B cell (primary cell): ENCODE results near the gene PHLPP1. TPM values are rescaled to one million over a fixed set of nuclear protein-coding genes. Genes with fewer than 3 reads are reported as not detected.
"Not testable (repeated sequence)": the region's sequence is repeated elsewhere in the genome, so short reads cannot be mapped to it uniquely, and the experiment has no call there.

ENCODE experiments used
- ATAC-seq: fragments of 200-7000 bp; cut with Tn5 transposase; one replicate; pipeline ENCODE4 v1.10.0; 2021; ENCODE audit warnings: low read depth, mild to moderate bottlenecking, moderate number of reproducible peaks, moderate library complexity
- CTCF ChIA-PET: fragments of 350-600 bp; sonication (Branson Sonifier 250); formaldehyde crosslinking; loops from one replicate; lab custom pipeline; 2021; ENCODE audit warnings: antibody characterized with exemption, inconsistent platforms; lab: Charles Lee
- POLR2A ChIA-PET: fragments of 350-600 bp; sonication (Branson Sonifier 250); formaldehyde crosslinking; loops from one replicate; lab custom pipeline; 2021; ENCODE audit warnings: antibody characterized with exemption; lab: Charles Lee
- DNase-seq: peaks from one replicate; pipeline ENCODE4 v3.0.0; 2013
- H2AFZ ChIP-seq: 2 replicates; pipeline ENCODE4 v1.6.1; 2012; ENCODE audit warnings: mild to moderate bottlenecking, low read depth, low read length; ENCODE audit not compliant: insufficient read depth, poor library complexity, severe bottlenecking
- H3K27ac ChIP-seq, 2 donors: 1 replicate in 1 of 2; 2 replicates in 1 of 2; pipeline ENCODE4 v1.5.1; 2012 to 2013; ENCODE audit warnings: low read length in 2 of 2, mild to moderate bottlenecking in 2 of 2, moderate library complexity in 1 of 2
- H3K27me3 ChIP-seq, 4 experiments: fragments of 200-600 bp in 1 of 4; sonication (generic) in 1 of 4; replicated peaks in 1 of 4; 1 replicate in 2 of 4; 2 replicates in 2 of 4; pipeline versions ENCODE4 v1.6.1 to v1.7.0; 2013 to 2016; ENCODE audit warnings: low read length in 3 of 4, mild to moderate bottlenecking in 2 of 4, mixed read lengths in 1 of 4, moderate library complexity in 1 of 4; ENCODE audit not compliant: insufficient read depth in 4 of 4, control insufficient read depth in 3 of 4; ENCODE audit errors: control extremely low read depth in 1 of 4
- H3K36me3 ChIP-seq, 2 experiments: replicated peaks in 1 of 2; 1 replicate in 1 of 2; 2 replicates in 1 of 2; pipeline versions ENCODE4 v1.6.1 to v1.7.1; 2013; ENCODE audit warnings: low read length in 1 of 2; ENCODE audit not compliant: insufficient read depth in 2 of 2, control insufficient read depth in 1 of 2; ENCODE audit errors: control extremely low read depth in 1 of 2, extremely low read depth in 1 of 2
- H3K4me1 ChIP-seq, 2 donors: fragments of 200-600 bp in 1 of 2; sonication (generic) in 1 of 2; 1 replicate in 1 of 2; 2 replicates in 1 of 2; pipeline versions ENCODE4 v1.5.1 to v1.6.1; 2013 to 2017; ENCODE audit warnings: low read length in 2 of 2; ENCODE audit not compliant: control insufficient read depth in 2 of 2, insufficient read depth in 2 of 2
- H3K4me2 ChIP-seq: replicated peaks from 2 replicates; pipeline ENCODE3; 2012; ENCODE audit warnings: mild to moderate bottlenecking, low read depth, low read length; ENCODE audit not compliant: poor library complexity, severe bottlenecking
- H3K4me3 ChIP-seq, 5 experiments: fragments of 200-600 bp in 1 of 5; sonication (generic) in 1 of 5; 1 replicate in 3 of 5; 2 replicates in 2 of 5; pipeline versions ENCODE4 v1.5.1 to v1.7.0; 2011 to 2016; ENCODE audit warnings: low read length in 4 of 5, mild to moderate bottlenecking in 4 of 5, low read depth in 2 of 5, control low read depth in 1 of 5, moderate library complexity in 1 of 5; ENCODE audit not compliant: insufficient read depth in 1 of 5; ENCODE audit errors: control extremely low read depth in 1 of 5, extremely low read depth in 1 of 5
- H3K79me2 ChIP-seq: fragments of 200-600 bp; sonication (generic); one replicate; pipeline ENCODE4 v1.6.0; 2016; ENCODE audit warnings: low read length; ENCODE audit not compliant: control insufficient read depth, insufficient read depth
- H3K9ac ChIP-seq: fragments of 200-600 bp; sonication (generic); 2 replicates; pipeline ENCODE4 v1.6.1; 2017; ENCODE audit warnings: mild to moderate bottlenecking, low read length, moderate library complexity
- H3K9me3 ChIP-seq, 3 donors: one replicate each; pipeline versions ENCODE4 v1.6.1 to v1.7.1; 2013; ENCODE audit warnings: low read length in 2 of 3; ENCODE audit not compliant: control insufficient read depth in 2 of 3, insufficient read depth in 1 of 3; ENCODE audit errors: control extremely low read depth in 1 of 3
- H4K20me1 ChIP-seq: 2 replicates; pipeline ENCODE4 v1.6.0; 2012; ENCODE audit warnings: mild to moderate bottlenecking, low read length; ENCODE audit not compliant: insufficient read depth, control insufficient read depth, poor library complexity, severe bottlenecking
- H3K27ac Mint-ChIP-seq: one replicate; pipeline ENCODE4 v1.8.0; 2021; ENCODE audit warnings: mixed read lengths
- H3K27me3 Mint-ChIP-seq: one replicate; pipeline ENCODE4 v1.8.0; 2021; ENCODE audit warnings: mixed read lengths
- H3K4me1 Mint-ChIP-seq: one replicate; pipeline ENCODE4 v1.8.0; 2021; ENCODE audit warnings: mixed read lengths
- H3K4me3 Mint-ChIP-seq: one replicate; pipeline ENCODE4 v1.8.0; 2021; ENCODE audit warnings: mixed read lengths
- H3K9me3 Mint-ChIP-seq: one replicate; pipeline ENCODE4 v1.8.0; 2022; ENCODE audit warnings: mixed read lengths; ENCODE audit not compliant: insufficient read depth
- CTCF ChIP-seq: fragments of 200-600 bp; IDR thresholded peaks from one replicate; pipeline ENCODE4 v1.8.0; 2022; ENCODE audit warnings: antibody characterized with exemption, mild to moderate bottlenecking
- EZH2 ChIP-seq: IDR thresholded peaks from 2 replicates; pipeline ENCODE4 v1.6.1; 2012; ENCODE audit warnings: borderline replicate concordance, low read depth, mild to moderate bottlenecking, moderate library complexity, low read length; ENCODE audit not compliant: insufficient read depth, poor library complexity, severe bottlenecking
- WGBS: methylation state at CpG from one replicate; pipeline ENCODE4 v1.1.5; 2013; ENCODE audit warnings: missing lambda C conversion rate; ENCODE audit not compliant: insufficient coverage; 5-methylcytosine and 5-hydroxymethylcytosine counted together
- intact Hi-C: fragments of 100-400 bp; cut with micrococcal nuclease; formaldehyde crosslinking; loops from one replicate; pipeline ENCODE4 v1.10.0; 2022
- polyA plus RNA-seq: library from polyadenylated mRNA; depleted of rRNA; stranded (reverse); fragments of >200 nt; gene quantifications from 2 replicates; pipeline ENCODE4 v1.2.3, GENCODE V29; 2012
- total RNA-seq, 2 donors: library from RNA; stranded (reverse); fragments of 120-200 nt in 1 of 2; gene quantifications; 1 replicate in 1 of 2; 2 replicates in 1 of 2; pipeline versions ENCODE4 v1.2.3 to v1.2.4, GENCODE V29; 2013 to 2022

PHLPP1 gene
- total and polyA plus RNA-seq, 2 donors (not counting 1 experiment from before 2014, with no cell fraction given): 3.0 to 20.7 TPM

DNA sequence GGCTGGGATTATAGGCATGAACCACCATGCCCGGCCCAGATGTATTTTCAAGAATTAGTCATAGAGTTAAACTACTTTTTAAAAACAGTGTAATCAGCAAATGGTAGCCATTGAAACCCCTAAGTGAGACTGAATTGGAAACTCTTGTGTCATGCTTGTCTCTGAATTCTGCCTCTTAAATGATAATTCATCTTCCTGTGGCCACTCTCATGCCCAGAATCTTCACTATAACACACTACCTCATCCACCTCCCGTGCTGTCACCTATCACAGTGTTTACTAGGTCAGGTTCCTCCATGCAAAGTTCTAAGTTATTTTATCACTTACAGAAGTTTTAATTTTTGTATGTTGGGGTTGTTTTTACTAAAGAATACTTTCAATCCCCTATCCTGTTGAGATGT lies 197.5 kb downstream of the PHLPP1 start:
- Histone ChIP-seq H3K4me3 (no peak overlapping the region), H3K9ac (no peak overlapping the region), H3K4me2 (no peak overlapping the region), H3K27me3 (no peaks in the 10 kb centered on the region), H3K36me3 (no peaks in the 10 kb centered on the region), H2AFZ (no peak overlapping the region), H3K4me1 (peaks cover 11 to 12% of the 10 kb centered on the region in 2 donors), H3K79me2 (no peaks in the 10 kb centered on the region), H4K20me1 (no peaks in the 10 kb centered on the region), H3K9me3 (no peaks in the 10 kb centered on the region), H3K27ac (no peak overlapping the region)
- TF ChIP-seq CTCF (no peak), EZH2 (no peak)
- CTCF ChIA-PET: no interaction called here
- H3K4me3 Mint-ChIP-seq: no peak overlapping the region
- intact Hi-C loops: no loop called here
- ATAC-seq (no peak), DNase-seq (no peak)
- no CpG with 5 or more reads among the region's 2 CpGs for WGBS
- H3K9me3 Mint-ChIP-seq: no peaks in the 10 kb centered on the region
- H3K27ac Mint-ChIP-seq: no peak overlapping the region
- POLR2A ChIA-PET: no interaction called here
- no peaks in the 10 kb centered on the region for H3K27me3 Mint-ChIP-seq
- H3K4me1 Mint-ChIP-seq: peaks cover 25% of the 10 kb centered on the region

DNA sequence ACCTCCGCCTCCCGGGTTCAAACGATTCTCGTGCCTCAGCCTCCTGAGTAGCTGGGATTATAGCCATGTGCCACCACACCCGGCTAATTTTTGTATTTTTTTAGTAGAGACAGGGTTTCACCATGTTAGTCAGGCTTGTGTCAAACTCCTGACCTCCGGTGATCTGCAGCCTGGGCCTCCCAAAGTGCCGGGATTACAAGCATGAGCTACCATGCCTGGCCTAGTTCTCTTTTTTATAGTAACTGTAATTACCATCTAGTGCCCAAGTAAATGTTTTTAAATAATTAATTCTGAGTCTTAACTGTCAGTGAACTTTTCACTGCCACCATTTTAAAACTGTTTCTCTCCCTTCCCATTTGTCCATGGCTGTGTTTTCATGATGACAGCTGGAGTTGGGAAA lies 198.5 kb downstream of the PHLPP1 start:
- H3K4me3 ChIP-seq, H3K27ac Mint-ChIP-seq, H4K20me1 ChIP-seq, H3K9me3 ChIP-seq, H3K9me3 Mint-ChIP-seq, H2AFZ ChIP-seq, H3K27me3 ChIP-seq, H3K36me3 ChIP-seq, intact Hi-C loops, POLR2A ChIA-PET, H3K27ac ChIP-seq, H3K27me3 Mint-ChIP-seq, H3K9ac ChIP-seq, H3K79me2 ChIP-seq: not testable (repeated sequence)
- Histone ChIP-seq H3K4me2 (peak overlapping the region; percentile 28), H3K4me1 (peaks cover 11 to 12% of the 10 kb centered on the region in 2 donors)
- peak; percentile 42 for DNase-seq
- CTCF ChIA-PET: interaction anchor here (0.6 kb wide), 1 partner anchor 102 kb away, joined by 4 read pairs; no protein-coding TSS in a partner anchor
- H3K4me3 Mint-ChIP-seq: peak overlapping the region; percentile 34
- peak; percentile 45 for ATAC-seq
- WGBS: 40% methylated on average over 1 of the region's 7 CpGs
- H3K4me1 Mint-ChIP-seq: peaks cover 25% of the 10 kb centered on the region
